ENCODE data around the gene TRANK1. TPM values are rescaled to one million over a fixed set of nuclear protein-coding genes. Genes with fewer than 3 reads are reported as not detected.

TRANK1 gene
- total and polyA plus RNA-seq, 2 of the 4 experiments (the other 2 are of a cell fraction), result 7.9 to 12.7 TPM

- Histone ChIP-seq H4K8ac (ENCODE audit: low read depth in 2 of 2, low read length in 2 of 2) (no peak overlapping the region), H3K14ac (replicated peaks; ENCODE audit: low read depth, low read length) (no peak overlapping the region), H2BK120ac (ENCODE audit: low read depth, low read length) (no peak overlapping the region), H3K56ac (ENCODE audit: extremely low read depth, insufficient read depth, low read length) (no peak overlapping the region), H3K9me1 (ENCODE audit: insufficient read depth, low read length) (no peaks in the 10 kb centered on the region), H3K27me3 (ENCODE audit: control insufficient read depth, insufficient read depth, low read length) (no peaks in the 10 kb centered on the region), H2BK20ac (ENCODE audit: low read depth, low read length) (no peak overlapping the region), H2AK9ac (replicated peaks; ENCODE audit: low read depth, low read length, poor library complexity) (no peak overlapping the region), H3K18ac (ENCODE audit: low read depth, low read length) (no peak overlapping the region), H3K4ac (ENCODE audit: low read depth, low read length) (no peak overlapping the region), H3K4me1 (ENCODE audit: control insufficient read depth, insufficient read depth, low read length) (peaks cover 2% of the 10 kb centered on the region; the same call in 1 of the 2 replicates), H4K5ac (ENCODE audit: low read depth, low read length) (no peak overlapping the region), H3K36me3 (ENCODE audit: control insufficient read depth, insufficient read depth, low read length) (no peaks in the 10 kb centered on the region), H2BK15ac (ENCODE audit: low read depth, low read length) (no peak overlapping the region), H3K9ac (ENCODE audit: low read depth, low read length) (no peak overlapping the region), H4K20me1 (ENCODE audit: insufficient read depth, low read length) (no peaks in the 10 kb centered on the region), H3K9me3 (ENCODE audit: control insufficient read depth, insufficient read depth, low read length) (0 out of 2 replicates have a peak, but pooled peaks cover 4% of the 10 kb centered on the region), H2BK5ac (ENCODE audit: low read depth, low read length, poor library complexity, severe bottlenecking) (no peak overlapping the region), H4K91ac (ENCODE audit: insufficient read depth, low read depth, low read length) (no peak overlapping the region), H3K27ac (ENCODE audit: insufficient read depth, low read length) (no peak overlapping the region), H3K23ac (ENCODE audit: low read depth, low read length) (no peak overlapping the region), H3K4me2 (ENCODE audit: low read depth, low read length) (no peak overlapping the region), H2AFZ (replicated peaks; ENCODE audit: low read length, poor library complexity) (no peak overlapping the region), H3K79me1 (ENCODE audit: low read depth in 1 of 2, low read length in 2 of 2) (no peaks in the 10 kb centered on the region), H3K4me3 (ENCODE audit: insufficient read depth, low read depth, low read length) (no peak overlapping the region), H2AK5ac (ENCODE audit: low read depth, low read length) (no peak overlapping the region)
- TF ChIP-seq CHD1 (IDR thresholded peaks at IDR 0.05; ENCODE audit: low read depth, low read length), result no peak
- no peak for TF ChIP-seq ELK1 (IDR thresholded peaks at IDR 0.05; ENCODE audit: borderline replicate concordance, low read depth, low read length)
- no peak for TF ChIP-seq MXI1 (IDR thresholded peaks at IDR 0.05; ENCODE audit: borderline replicate concordance, low read depth, low read length)
- TF ChIP-seq RFX5 (IDR thresholded peaks at IDR 0.05; ENCODE audit: low read depth, low read length), result no peak
- no peak for TF ChIP-seq NFE2L2 (IDR thresholded peaks at IDR 0.05; ENCODE audit: low read depth, low read length)
- intact Hi-C loops (cut with micrococcal nuclease) (no loop called here), in situ Hi-C loops (cut with MboI; ENCODE audit: low sequenced_read_pairs) (no loop called here), dilution Hi-C loops (cut with HindIII; ENCODE audit: low sequenced_read_pairs, unreplicated experiment) (no loop called here)
- no TSS peak for BruUV-seq (replicated peaks)
- no peak for DNase-seq
- ATAC-seq (ENCODE audit: low read depth), result no peak
- CTCF ChIA-PET, result no interaction called here
- POLR2A ChIA-PET (ENCODE audit: unreplicated experiment), result no interaction called here
- no CpG with 5 or more reads among the region's 2 CpGs for WGBS, 2 experiments (ENCODE audit: extremely low coverage in 2 of 2, insufficient read length in 1 of 2)
These were observed 26.8 kb downstream of the TRANK1 start for GRCh38 chr3:36918050-36918449.

Measured in IMR-90 (cell line).